Neural progenitor cell (in vitro differentiated cells): Measurements from ENCODE around the gene AJAP1. TPM values are rescaled to one million over a fixed set of nuclear protein-coding genes. Genes with fewer than 3 reads are reported as not detected.

Experiments
- DNase-seq: peaks from one replicate; pipeline ENCODE4 v3.0.0-alpha.2; 2016; ENCODE audit warnings: low spot score
- H2AFZ ChIP-seq: fragments of 200-600 bp; sonication (generic); replicated peaks from 2 replicates; pipeline ENCODE4 v1.6.1; 2016; ENCODE audit warnings: antibody characterized with exemption
- H3F3A ChIP-seq: fragments of 200-600 bp; sonication (generic); 2 replicates; pipeline ENCODE4 v1.6.1; 2016; ENCODE audit warnings: antibody characterized with exemption, low read depth
- H3K27ac ChIP-seq: fragments of 200-600 bp; sonication (generic); 2 replicates; pipeline ENCODE4 v1.5.1; 2016; ENCODE audit warnings: mild to moderate bottlenecking
- H3K27me3 ChIP-seq: fragments of 200-600 bp; sonication (generic); 2 replicates; pipeline ENCODE4 v1.6.1; 2016; ENCODE audit warnings: mild to moderate bottlenecking, moderate library complexity
- H3K36me3 ChIP-seq: fragments of 200-600 bp; sonication (generic); 2 replicates; pipeline ENCODE4 v1.5.1; 2016
- H3K4me1 ChIP-seq: fragments of 200-600 bp; sonication (generic); 2 replicates; pipeline ENCODE4 v1.6.1; 2016; ENCODE audit warnings: mixed run types
- H3K4me2 ChIP-seq: fragments of 200-600 bp; sonication (generic); 2 replicates; pipeline ENCODE4 v1.6.1; 2016
- H3K4me3 ChIP-seq: fragments of 200-600 bp; sonication (generic); 2 replicates; pipeline ENCODE4 v1.5.1; 2016
- H3K79me2 ChIP-seq: fragments of 200-600 bp; sonication (generic); 2 replicates; pipeline ENCODE4 v1.6.1; 2016; ENCODE audit warnings: low read depth
- H3K9ac ChIP-seq: fragments of 200-600 bp; sonication (generic); 2 replicates; pipeline ENCODE4 v1.6.1; 2016
- H3K9me3 ChIP-seq: fragments of 200-600 bp; sonication (generic); 2 replicates; pipeline ENCODE4 v1.5.1; 2016; ENCODE audit warnings: low read depth
- H4K20me1 ChIP-seq: fragments of 200-600 bp; sonication (generic); 2 replicates; pipeline ENCODE4 v1.6.1; 2016; ENCODE audit warnings: low read depth
- H3K27ac Mint-ChIP-seq: 3 replicates; pipeline ENCODE4 v1.8.0; 2021; ENCODE audit warnings: mixed read lengths
- H3K27me3 Mint-ChIP-seq: 2 replicates; pipeline ENCODE4 v1.8.0; 2022; ENCODE audit warnings: low read depth, mild to moderate bottlenecking, inconsistent platforms, moderate library complexity, mixed read lengths; ENCODE audit not compliant: insufficient read depth
- H3K36me3 Mint-ChIP-seq: 3 replicates; pipeline ENCODE4 v1.8.0; 2021; ENCODE audit warnings: mixed read lengths
- H3K4me1 Mint-ChIP-seq: 3 replicates; pipeline ENCODE4 v1.8.0; 2021; ENCODE audit warnings: mixed read lengths
- H3K4me3 Mint-ChIP-seq: 3 replicates; pipeline ENCODE4 v1.8.0; 2021; ENCODE audit warnings: mild to moderate bottlenecking, moderate library complexity, mixed read lengths
- H3K9me3 Mint-ChIP-seq: 3 replicates; pipeline ENCODE4 v1.8.0; 2020; ENCODE audit warnings: mixed read lengths
- EZH2 ChIP-seq: fragments of 200-600 bp; sonication (generic); IDR thresholded peaks from 2 replicates; pipeline ENCODE4 v1.6.1; 2017; ENCODE audit warnings: antibody characterized with exemption, mild to moderate bottlenecking, moderate library complexity
- EZH2phosphoT487 ChIP-seq: fragments of 200-600 bp; sonication (generic); IDR thresholded peaks from 2 replicates; pipeline ENCODE4 v1.6.1; 2017; ENCODE audit warnings: antibody characterized with exemption
- total RNA-seq: library from RNA; depleted of rRNA; stranded (reverse); fragments of >200 nt; gene quantifications from 2 replicates; pipeline ENCODE4 v1.2.3, GENCODE V29; 2015; ENCODE audit warnings: low replicate concordance
- TF ChIP-seq, protein P1 (sequence below): fragments of 200-600 bp; sonication (generic); IDR thresholded peaks from 2 replicates; pipeline ENCODE4 v1.5.1; 2017; ENCODE audit warnings: antibody characterized with exemption, mild to moderate bottlenecking

Gene AJAP1
- total RNA-seq, 1 donor from 2014 or later, result 0.21 TPM

DNA sequence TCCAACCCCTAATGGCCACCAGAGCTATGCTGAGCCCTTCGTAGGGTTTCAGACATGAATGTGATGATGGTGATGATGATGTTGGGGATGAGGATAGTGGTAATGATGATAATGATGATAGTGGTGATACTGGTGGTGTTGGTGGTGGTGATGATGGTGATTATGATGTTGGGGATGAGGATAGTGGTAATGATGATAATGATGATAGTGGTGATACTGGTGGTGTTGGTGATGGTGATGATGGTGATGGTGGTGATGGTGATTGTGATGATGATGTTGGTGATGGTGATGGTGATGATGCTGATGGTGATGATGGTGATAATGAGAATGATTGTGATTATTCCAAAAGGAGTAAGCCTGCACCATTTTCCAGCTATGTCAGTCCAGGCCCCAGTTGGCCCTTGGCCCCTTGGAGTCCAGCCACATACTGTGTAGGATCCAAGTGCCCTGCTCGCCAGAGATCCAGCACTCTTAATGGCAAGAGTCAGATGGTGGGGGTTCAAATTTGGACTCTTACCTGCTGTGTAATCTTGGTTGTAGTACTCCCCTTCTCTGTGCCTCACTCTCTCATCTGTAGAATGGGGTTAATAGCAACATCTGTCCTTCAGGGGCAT, 28.3 kb downstream of the AJAP1 start:
- Mint-ChIP-seq H3K36me3 (peaks cover 10% of the 10 kb centered on the region), H3K27me3 (peaks cover 6% of the 10 kb centered on the region), H3K4me1 (peaks cover 36% of the 10 kb centered on the region)

DNA sequence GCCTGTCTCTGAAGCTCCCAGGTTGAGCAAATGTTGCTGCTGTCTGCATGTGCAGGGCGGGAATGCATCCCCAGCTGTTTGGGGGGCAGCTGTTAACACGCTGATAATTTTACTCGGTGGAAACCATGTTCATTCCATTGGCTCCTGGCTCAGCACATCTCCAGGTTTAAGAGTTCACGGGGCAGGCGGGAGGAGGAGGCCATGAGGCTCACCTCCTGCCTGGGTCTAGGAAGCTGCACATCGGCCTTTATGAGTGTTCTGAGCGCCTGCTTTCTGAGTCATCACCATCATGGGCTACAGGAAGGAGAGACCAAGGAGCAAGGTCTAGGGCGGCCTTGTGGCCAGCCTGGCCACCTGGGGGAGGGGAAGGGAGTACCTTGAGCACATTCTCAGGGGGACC, 29.7 kb downstream of the AJAP1 start:
- H3K27me3 Mint-ChIP-seq, result peaks cover 6% of the 10 kb centered on the region
- Histone ChIP-seq H3K9me3 (no peaks in the 10 kb centered on the region), H3K4me3 (no peak overlapping the region), H3K9ac (no peak overlapping the region), H3K27ac (no peak overlapping the region), H3K4me1 (peaks cover 12% of the 10 kb centered on the region), H3K36me3 (no peaks in the 10 kb centered on the region), H3K79me2 (no peaks in the 10 kb centered on the region), H3K4me2 (peak overlapping the region; percentile 27), H3K27me3 (peaks cover 66% of the 10 kb centered on the region), H4K20me1 (peaks cover 10% of the 10 kb centered on the region), H2AFZ (no peak overlapping the region), H3F3A (no peaks in the 10 kb centered on the region)
- no peak overlapping the region for H3K27ac Mint-ChIP-seq
- H3K9me3 Mint-ChIP-seq, result peaks cover 3% of the 10 kb centered on the region
- peaks cover 42% of the 10 kb centered on the region for H3K4me1 Mint-ChIP-seq
- DNase-seq, result no peak
- no peaks in the 10 kb centered on the region for H3K36me3 Mint-ChIP-seq
- TF ChIP-seq, protein P1, sequence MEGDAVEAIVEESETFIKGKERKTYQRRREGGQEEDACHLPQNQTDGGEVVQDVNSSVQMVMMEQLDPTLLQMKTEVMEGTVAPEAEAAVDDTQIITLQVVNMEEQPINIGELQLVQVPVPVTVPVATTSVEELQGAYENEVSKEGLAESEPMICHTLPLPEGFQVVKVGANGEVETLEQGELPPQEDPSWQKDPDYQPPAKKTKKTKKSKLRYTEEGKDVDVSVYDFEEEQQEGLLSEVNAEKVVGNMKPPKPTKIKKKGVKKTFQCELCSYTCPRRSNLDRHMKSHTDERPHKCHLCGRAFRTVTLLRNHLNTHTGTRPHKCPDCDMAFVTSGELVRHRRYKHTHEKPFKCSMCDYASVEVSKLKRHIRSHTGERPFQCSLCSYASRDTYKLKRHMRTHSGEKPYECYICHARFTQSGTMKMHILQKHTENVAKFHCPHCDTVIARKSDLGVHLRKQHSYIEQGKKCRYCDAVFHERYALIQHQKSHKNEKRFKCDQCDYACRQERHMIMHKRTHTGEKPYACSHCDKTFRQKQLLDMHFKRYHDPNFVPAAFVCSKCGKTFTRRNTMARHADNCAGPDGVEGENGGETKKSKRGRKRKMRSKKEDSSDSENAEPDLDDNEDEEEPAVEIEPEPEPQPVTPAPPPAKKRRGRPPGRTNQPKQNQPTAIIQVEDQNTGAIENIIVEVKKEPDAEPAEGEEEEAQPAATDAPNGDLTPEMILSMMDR, result no peak
- TF ChIP-seq EZH2phosphoT487, result no peak
- TF ChIP-seq EZH2, result no peak
- no peak overlapping the region for H3K4me3 Mint-ChIP-seq

More for the DNA sequence above, 28.3 kb downstream of the AJAP1 start:
- Histone ChIP-seq H3K27ac (no peak overlapping the region), H3F3A (no peaks in the 10 kb centered on the region), H2AFZ (no peak overlapping the region), H3K36me3 (no peaks in the 10 kb centered on the region), H3K4me2 (no peak overlapping the region), H3K27me3 (peaks cover 64% of the 10 kb centered on the region), H3K9me3 (no peaks in the 10 kb centered on the region), H3K4me1 (peaks cover 12% of the 10 kb centered on the region), H4K20me1 (peaks cover 10% of the 10 kb centered on the region), H3K79me2 (no peaks in the 10 kb centered on the region), H3K4me3 (no peak overlapping the region), H3K9ac (no peak overlapping the region)
- no peak for DNase-seq
- TF ChIP-seq, protein P1, result no peak
- TF ChIP-seq EZH2phosphoT487 (no peak), EZH2 (no peak)
- Mint-ChIP-seq H3K9me3 (peaks cover 10% of the 10 kb centered on the region), H3K4me3 (no peak overlapping the region), H3K27ac (no peak overlapping the region)

DNA sequence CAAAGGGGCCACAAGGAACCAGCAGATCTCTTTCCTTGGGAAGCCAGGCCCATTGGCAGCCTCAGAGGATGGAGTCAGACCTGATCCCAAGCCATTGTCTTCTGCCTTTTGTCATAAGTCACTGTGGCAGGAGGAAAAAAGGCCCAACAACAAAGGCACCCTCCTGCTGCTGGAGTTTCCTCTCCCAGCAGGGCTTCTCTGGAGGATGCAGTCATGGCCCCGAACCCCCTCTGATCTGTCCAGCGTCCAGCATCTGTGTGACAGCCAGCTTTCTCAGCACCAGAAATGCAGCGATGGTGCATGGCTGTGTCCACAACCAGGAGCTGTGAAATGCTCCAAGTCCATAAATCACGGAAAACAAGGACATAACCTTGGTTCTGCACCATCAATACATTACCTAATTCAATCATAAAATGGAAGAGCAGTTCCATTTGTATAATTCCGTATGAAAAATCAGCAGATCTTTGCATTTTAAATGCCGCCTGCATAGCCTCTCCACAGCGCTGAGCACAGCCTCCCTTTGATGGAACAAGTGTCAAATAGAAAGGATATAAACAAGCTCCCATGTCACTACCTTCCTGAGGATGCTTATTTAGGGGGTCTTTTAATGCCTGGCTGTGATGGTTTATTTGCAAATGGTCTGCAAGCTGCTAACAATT, 30.6 kb downstream of the AJAP1 start:
- Mint-ChIP-seq H3K27me3 (peaks cover 6% of the 10 kb centered on the region), H3K4me1 (peaks cover 43% of the 10 kb centered on the region), H3K27ac (no peak overlapping the region), H3K36me3 (no peaks in the 10 kb centered on the region), H3K9me3 (peaks cover 1% of the 10 kb centered on the region), H3K4me3 (no peak overlapping the region)
- DNase-seq, result peak; percentile 67
- peaks cover 12% of the 10 kb centered on the region for H3K4me1 ChIP-seq
- H3K27ac ChIP-seq, result no peak overlapping the region
- H2AFZ ChIP-seq, result no peak overlapping the region
- H3F3A ChIP-seq, result no peaks in the 10 kb centered on the region
- H3K79me2 ChIP-seq, result no peaks in the 10 kb centered on the region
- H3K36me3 ChIP-seq, result no peaks in the 10 kb centered on the region
- H3K4me2 ChIP-seq, result peak overlapping the region; percentile 27
- H3K9me3 ChIP-seq, result no peaks in the 10 kb centered on the region
- no peak overlapping the region for H3K4me3 ChIP-seq
- TF ChIP-seq EZH2phosphoT487, result no peak
- TF ChIP-seq, protein P1, result no peak
- TF ChIP-seq EZH2, result no peak
- H4K20me1 ChIP-seq, result peaks cover 10% of the 10 kb centered on the region
- H3K27me3 ChIP-seq, result peaks cover 66% of the 10 kb centered on the region
- H3K9ac ChIP-seq, result no peak overlapping the region
